ENCODE measurements around the gene CDYL.
A peak's percentile ranks its signal among the peaks of the same experiment; 100 is the strongest.

Gene CDYL, protein sequence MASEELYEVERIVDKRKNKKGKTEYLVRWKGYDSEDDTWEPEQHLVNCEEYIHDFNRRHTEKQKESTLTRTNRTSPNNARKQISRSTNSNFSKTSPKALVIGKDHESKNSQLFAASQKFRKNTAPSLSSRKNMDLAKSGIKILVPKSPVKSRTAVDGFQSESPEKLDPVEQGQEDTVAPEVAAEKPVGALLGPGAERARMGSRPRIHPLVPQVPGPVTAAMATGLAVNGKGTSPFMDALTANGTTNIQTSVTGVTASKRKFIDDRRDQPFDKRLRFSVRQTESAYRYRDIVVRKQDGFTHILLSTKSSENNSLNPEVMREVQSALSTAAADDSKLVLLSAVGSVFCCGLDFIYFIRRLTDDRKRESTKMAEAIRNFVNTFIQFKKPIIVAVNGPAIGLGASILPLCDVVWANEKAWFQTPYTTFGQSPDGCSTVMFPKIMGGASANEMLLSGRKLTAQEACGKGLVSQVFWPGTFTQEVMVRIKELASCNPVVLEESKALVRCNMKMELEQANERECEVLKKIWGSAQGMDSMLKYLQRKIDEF

GRCh38 chr6:4776131-4776492 lies at the start of gene CDYL:
CDYL (plus strand) TSS chr6:4776404; CDS start chr6:4776784, 380 bp downstream.
- DNase-seq (ENCODE audit: low read depth) = peak; percentile 30

DNA sequence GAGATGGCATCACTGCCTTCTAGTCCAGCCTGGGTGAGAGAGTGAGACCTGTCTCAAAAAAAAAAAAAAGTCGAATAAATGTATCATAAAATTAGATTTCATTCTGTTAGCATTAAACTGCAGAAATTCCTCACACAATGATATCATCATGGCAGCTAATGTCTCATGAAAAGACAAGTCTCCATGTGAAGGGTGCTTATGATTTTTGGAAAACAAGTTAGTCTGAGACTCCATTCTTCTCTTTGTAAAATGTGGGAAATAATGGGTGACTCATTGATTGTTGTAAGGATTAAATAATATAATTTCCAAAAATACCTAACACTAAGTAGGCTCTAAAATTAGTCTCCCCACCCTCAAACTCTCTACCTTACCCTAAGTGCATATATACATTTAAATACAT lies 49.6 kb upstream of the CDYL start:
- no peak for DNase-seq (ENCODE audit: low read depth)

DNA sequence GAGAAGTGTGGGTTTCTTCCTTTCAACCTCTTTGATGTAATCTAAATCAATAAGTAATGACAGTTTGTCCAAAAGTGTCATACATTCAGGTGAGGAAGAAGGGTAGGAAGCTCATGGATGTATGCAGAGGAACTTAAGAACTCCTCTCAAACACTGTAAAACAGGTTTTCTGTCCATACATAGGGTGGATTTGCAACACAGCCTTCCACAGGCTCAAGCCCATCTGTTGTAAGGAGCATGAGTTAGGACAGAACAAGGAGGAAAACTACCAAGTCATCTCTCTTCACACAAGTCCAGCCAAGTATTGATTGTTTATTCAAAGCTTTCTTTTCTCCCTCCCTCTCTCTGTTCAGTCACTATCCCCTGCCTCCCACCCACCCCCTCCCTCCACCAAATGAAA lies 49.0 kb upstream of the CDYL start:
- DNase-seq (ENCODE audit: low read depth) = no peak

GRCh38 chr6:4727671-4728435 lies 48.4 kb upstream of the CDYL start:
- DNase-seq (ENCODE audit: low read depth) = no peak

- DNase-seq (ENCODE audit: low read depth) = no peak
Measured at GRCh38 chr6:4728436-4728769, 47.8 kb upstream of the CDYL start.

GRCh38 chr6:4728926-4729325 lies 47.3 kb upstream of the CDYL start:
- DNase-seq (ENCODE audit: low read depth) = no peak

- DNase-seq (ENCODE audit: low read depth) = no peak
Measured at GRCh38 chr6:4731996-4732395, 44.2 kb upstream of the CDYL start.

DNA sequence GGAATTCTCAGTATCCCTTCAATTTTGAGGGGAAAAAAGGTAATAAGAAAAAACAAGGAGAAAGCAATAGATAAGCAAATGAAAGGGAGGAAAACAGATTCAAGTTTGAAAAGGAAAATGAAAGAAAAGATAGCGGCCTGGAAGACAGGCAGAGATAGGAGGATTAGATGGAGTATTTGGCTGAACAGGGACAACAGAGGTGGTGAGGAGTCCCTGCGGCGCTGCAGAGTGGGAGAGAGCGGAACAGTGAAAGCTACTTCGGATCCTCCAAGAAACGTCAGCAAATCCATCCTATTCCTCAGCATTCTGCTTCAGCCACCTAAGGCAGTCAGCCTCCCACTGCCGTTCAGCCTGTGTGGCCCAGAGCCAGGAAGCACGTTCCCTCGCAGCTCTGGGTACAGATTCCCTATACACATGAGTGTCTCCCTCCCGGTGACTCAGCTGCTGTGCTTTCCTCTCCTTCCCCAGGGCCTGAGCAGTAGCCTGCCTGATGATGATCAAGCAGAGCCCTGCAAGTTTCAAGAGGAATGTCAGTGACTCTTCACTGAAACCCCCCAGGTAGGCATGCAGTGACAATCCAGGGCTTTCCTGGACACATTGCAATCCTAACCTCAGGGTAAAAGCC lies 43.4 kb upstream of the CDYL start:
- peak; percentile 88 for DNase-seq (ENCODE audit: low read depth)

DNA sequence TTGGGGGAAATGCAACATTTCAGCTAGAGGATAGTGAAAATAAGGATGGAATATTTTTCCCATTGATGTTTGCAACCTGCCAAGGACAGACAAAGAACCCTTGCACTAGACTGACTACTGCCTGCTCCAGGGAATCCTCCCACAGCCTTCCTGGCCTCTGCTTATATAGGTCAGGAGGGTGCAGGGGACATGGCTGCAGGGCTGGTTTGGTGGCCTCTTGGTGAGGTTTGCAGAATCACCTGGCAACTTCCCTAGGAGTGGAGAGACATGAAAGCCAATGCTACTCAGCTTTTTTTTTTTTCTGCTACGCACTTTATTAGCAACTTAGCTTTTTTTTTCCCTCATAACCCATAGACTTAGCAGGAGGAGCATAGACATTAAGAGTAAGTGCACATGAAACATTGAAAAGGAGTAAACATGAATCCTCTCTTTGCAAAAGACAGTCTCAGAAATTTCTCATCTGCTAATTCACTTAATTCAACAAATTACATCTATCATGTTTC lies 39.8 kb upstream of the CDYL start:
- no peak for DNase-seq (ENCODE audit: low read depth)

- DNase-seq (ENCODE audit: low read depth) = no peak
Measured at GRCh38 chr6:4740032-4740431, 36.2 kb upstream of the CDYL start.

GRCh38 chr6:4743062-4743461 lies 33.1 kb upstream of the CDYL start:
- DNase-seq (ENCODE audit: low read depth) = no peak

GRCh38 chr6:4743926-4744325 lies 32.3 kb upstream of the CDYL start:
- no peak for DNase-seq (ENCODE audit: low read depth)

DNA sequence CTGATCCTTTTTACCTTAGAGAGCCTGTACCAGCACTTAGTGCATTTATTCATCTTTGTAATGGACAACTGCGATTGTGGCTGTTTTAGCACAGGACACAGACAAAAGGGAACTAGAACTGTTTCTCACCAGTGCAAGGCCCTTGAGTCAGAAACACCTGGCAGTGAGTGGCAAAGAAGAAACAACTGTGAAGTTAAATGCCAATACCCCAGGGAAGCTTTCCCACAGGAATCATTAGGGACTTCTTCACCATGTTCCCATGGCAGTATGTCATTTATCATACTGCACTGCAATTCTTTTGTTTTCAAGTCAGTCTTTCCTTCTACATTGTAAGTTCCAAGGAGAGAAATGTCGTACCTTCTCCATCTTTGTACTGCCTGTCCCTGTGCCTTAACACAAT lies 28.6 kb upstream of the CDYL start:
- DNase-seq (ENCODE audit: low read depth) = no peak

DNA sequence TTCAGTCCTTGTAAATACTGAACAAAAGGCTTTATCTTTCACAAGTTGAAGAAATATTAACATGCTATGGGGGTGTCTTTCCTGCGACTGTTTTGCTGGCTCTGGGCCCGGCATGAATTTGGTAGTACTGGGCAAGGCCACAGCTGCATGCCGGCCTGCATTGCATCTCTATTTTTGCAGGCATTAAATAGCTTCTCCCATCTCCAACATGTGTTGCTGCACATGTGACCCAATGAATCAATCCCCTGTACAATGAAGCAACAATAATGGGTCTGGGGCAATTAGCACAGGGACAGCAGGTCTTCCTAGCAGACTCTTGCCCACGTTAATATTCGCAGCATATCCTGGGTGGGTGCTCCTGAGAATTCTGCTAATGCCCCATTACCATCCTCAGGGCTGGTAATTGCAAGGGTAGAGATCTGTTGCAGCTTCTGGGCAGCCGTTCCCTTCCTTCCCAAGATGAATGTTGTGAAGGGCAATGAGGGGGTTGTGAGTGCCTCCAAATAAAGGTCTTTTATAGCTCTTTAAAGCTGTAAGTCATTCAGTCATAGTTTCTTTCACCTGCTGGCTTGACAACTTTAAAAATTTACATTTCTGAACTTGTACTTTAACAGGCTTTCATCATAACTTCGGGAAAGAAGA lies 24.3 kb upstream of the CDYL start:
- DNase-seq (ENCODE audit: low read depth) = no peak

GRCh38 chr6:4756247-4756646 lies 20.0 kb upstream of the CDYL start:
- DNase-seq (ENCODE audit: low read depth) = no peak

GRCh38 chr6:4759997-4760396 lies 16.2 kb upstream of the CDYL start:
- DNase-seq (ENCODE audit: low read depth) = no peak

DNA sequence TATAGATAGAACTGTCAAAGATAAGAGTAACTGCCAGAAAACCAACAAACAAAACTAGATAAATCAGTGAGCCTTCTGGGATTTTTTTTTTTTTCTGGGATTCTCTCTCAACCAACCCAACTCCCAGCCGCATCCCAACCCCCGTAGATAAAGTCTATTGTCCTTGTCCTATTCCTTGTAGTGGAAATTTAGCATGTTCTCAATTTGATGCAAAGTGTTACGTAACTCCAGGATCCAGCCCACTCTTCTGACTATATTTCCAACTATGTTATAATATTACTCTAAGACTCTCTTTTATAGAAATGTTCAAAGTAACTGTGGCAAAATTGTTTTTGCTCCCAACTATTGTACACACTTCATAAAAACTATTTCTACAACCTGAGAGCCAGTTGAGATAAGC lies 15.4 kb upstream of the CDYL start:
- no peak for DNase-seq (ENCODE audit: low read depth)

GRCh38 chr6:4762294-4762693 lies 13.9 kb upstream of the CDYL start:
- no peak for DNase-seq (ENCODE audit: low read depth)

DNA sequence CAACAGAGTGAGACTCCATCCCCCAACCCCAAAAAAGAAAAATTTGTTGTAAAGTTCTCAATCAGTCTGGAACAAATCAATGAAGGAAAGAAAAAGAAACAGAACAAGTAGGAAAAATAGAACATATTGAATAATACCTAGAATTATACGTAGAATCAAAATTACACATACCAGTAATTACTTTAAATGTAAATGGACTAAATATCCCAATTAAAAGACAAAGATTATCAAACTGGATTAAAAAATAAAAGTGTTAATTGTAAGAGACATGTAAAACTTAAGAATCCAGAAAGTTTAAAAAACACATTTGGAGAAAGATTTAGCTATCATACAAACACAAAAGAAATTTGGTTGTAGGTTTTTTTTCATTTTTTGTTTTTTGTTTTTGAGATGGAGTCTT lies 12.3 kb upstream of the CDYL start:
- no peak for DNase-seq (ENCODE audit: low read depth)

GRCh38 chr6:4768815-4769214 lies 7.4 kb upstream of the CDYL start:
- DNase-seq (ENCODE audit: low read depth) = no peak

- DNase-seq (ENCODE audit: low read depth) = no peak
Measured at GRCh38 chr6:4772750-4773149, 3.5 kb upstream of the CDYL start.

- DNase-seq (ENCODE audit: low read depth) = no peak
Measured at GRCh38 chr6:4773181-4773580, 3.0 kb upstream of the CDYL start.
